Measurements from ENCODE around the gene PCNT. TPM values are rescaled to one million over a fixed set of nuclear protein-coding genes. Genes with fewer than 3 reads are reported as not detected.

PCNT gene, protein sequence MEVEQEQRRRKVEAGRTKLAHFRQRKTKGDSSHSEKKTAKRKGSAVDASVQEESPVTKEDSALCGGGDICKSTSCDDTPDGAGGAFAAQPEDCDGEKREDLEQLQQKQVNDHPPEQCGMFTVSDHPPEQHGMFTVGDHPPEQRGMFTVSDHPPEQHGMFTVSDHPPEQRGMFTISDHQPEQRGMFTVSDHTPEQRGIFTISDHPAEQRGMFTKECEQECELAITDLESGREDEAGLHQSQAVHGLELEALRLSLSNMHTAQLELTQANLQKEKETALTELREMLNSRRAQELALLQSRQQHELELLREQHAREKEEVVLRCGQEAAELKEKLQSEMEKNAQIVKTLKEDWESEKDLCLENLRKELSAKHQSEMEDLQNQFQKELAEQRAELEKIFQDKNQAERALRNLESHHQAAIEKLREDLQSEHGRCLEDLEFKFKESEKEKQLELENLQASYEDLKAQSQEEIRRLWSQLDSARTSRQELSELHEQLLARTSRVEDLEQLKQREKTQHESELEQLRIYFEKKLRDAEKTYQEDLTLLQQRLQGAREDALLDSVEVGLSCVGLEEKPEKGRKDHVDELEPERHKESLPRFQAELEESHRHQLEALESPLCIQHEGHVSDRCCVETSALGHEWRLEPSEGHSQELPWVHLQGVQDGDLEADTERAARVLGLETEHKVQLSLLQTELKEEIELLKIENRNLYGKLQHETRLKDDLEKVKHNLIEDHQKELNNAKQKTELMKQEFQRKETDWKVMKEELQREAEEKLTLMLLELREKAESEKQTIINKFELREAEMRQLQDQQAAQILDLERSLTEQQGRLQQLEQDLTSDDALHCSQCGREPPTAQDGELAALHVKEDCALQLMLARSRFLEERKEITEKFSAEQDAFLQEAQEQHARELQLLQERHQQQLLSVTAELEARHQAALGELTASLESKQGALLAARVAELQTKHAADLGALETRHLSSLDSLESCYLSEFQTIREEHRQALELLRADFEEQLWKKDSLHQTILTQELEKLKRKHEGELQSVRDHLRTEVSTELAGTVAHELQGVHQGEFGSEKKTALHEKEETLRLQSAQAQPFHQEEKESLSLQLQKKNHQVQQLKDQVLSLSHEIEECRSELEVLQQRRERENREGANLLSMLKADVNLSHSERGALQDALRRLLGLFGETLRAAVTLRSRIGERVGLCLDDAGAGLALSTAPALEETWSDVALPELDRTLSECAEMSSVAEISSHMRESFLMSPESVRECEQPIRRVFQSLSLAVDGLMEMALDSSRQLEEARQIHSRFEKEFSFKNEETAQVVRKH (N-terminal part only)
- 20.9 and 43.9 TPM in 2 replicates for total RNA-seq (2014; rRNA removed; shearing (Covaris generic))

DNA sequence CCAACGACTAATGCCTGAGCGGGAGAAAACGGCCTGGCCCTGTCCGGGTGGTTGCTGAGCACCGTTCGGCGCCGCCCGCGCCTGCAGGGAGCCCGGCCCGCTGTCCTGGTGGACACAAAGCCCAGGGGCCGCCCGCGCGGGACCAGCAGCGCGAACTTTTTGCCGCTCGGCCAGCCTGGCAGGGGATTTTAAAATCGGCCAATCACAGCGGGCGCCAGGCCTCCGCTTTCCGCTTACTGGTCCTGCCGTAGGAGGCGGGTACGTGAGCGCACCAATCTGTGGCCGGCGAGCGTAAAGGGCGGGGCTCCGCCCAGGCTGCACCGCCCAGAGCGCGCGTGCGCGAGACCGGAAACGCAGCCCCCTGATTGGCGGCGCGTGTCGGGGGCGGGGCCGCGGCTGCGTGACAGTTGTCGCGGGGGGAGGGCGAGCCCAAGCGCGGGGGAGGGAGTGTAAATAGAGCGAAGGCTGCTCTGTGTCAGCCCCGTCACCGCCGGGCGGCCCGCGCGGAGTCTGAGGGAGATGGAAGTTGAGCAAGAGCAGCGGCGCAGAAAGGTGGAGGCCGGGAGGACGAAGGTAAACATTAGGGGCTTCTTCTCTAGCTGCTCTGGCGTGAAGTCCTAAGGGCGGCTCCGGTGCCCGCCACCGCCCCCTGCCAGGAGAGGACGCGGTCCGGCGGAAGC is at the start of gene PCNT, which contains the start of gene C21orf58:
PCNT (plus strand) TSS at position 447 of the 680 bp plus-strand sequence; CDS start at position 520, 73 bp downstream.
C21orf58 (minus strand) TSS at position 161 of the 680 bp plus-strand sequence. CDS start 1,132 bp downstream, outside the sequence.

DNA sequence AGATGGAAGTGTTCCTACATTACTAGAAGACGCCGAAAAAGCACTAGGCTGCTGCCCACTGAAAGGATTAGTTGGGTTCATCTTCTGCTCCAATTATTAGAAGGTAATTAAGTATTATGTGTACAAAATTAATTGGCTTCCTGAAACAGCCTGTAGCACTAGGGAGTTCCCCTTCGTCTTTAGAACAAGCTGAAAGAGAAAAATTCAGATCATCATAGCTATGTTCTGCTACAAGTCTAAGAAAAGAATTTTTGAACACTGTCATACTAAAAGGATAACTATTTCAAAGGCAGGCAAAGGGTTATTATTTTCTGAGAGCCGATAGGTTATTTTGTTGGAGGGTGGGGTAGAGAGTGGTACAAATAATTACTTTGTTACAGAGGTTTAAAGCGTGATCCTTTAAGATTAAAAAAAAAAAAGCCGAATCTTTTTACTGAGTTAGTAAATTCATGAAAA is 38.7 kb upstream of the PCNT start, which contains the start of gene MCM3AP:
MCM3AP (minus strand) TSS at position 406 of the 456 bp plus-strand sequence; CDS start at position 81, 325 bp downstream.

DNA sequence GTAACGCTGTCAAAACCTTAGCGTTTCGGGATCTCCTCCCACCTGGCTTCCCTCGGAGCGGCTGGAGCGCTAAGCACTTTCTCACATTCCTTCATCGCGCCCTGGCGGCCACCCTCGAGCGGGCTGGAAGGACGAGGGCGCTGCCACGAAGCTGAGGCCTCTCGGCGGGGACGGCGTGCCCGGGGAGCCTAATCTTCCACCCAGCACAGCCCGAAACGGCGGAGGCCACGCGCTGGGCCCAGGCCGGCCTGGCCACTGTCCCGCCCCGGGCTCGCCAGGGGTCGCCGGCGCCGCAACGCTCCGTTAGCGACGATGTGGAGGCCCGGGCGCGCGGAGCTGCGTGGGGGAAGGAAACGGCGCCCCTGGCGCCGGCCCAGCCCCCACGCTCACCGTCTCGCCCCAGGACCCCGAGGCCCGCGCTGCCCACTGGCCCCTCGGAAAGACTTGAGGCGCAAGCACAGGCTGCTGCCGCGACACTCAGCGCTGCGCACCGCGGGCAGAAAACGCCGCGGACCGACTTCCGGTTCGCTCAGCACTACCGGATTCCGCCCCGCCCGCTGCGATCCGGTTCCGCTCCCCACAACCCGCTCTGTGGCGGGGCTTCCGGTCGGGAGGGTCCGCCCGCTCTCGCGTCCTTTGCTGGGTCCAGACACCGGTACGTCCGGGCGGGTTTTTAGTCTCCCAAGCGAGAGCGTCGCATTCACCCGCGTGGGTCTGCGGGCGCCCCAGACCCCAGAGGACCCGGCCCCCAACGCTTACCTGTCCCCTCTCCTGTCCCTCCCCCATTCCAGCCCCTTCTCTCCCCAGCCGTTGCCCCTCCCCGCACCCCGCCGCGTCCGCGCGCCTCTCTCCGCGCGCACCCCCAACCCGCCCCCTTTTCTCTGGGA is 38.0 kb upstream of the PCNT start, which contains the start of gene YBEY:
YBEY (plus strand) TSS at position 582 of the 887 bp plus-strand sequence. CDS start 572 bp downstream, outside the sequence.

DNA sequence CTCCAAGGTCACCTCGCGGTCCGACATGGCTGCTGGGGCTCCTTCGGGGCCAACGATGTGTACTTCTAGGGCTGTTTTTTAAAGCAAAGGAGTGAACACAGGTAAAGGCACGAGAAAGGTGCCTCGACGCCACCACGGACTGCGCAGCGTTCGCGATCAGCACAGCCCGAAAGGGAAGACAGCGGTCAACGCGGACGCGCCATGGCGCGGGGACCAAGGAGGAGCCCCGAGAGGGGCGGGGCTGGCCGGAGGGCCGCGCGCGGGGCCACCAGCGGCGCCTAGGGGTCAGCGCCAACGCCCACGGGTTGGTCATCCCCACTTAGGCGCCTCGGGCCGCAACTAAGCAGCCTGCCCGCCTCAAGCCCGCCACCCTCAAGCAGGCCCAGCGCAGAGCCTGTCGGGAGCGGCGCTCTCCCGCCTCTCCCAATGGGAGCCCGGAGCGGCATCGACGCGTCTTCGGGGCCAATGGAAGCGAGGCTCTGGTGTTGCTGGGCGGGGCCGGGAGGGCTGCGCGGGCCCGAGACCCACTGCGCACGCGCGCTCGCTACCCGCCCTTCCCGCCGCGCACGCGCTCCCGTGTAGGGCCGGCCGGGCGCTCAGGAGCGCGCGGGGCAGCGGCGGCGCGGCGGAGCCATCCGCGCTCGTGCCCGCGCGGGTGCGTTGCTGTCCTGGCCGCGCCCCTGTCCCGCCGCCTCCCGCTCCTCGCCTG is 134.5 kb downstream of the PCNT start, which contains the start of gene DIP2A:
DIP2A (plus strand) TSS at position 577 of the 709 bp plus-strand sequence. CDS start 241 bp downstream, outside the sequence.

Other genes with a start within 250 kb of the PCNT start
- gene COL6A2, start 226.0 kb upstream of the PCNT start, total RNA-seq (2014; rRNA removed; shearing (Covaris generic)): 74.4 and 78.3 TPM in 2 replicates
- gene FTCD, start 168.6 kb upstream of the PCNT start, total RNA-seq (2014; rRNA removed; shearing (Covaris generic)): 0.05 TPM in 1 of 2 replicates, not detected in the other
- 6.9 and 9.7 TPM in 2 replicates for gene SPATC1L, start 139.7 kb upstream of the PCNT start, total RNA-seq (2014; rRNA removed; shearing (Covaris generic))
- gene LSS, start 95.4 kb upstream of the PCNT start, total RNA-seq (2014; rRNA removed; shearing (Covaris generic)): 24.1 and 30.7 TPM in 2 replicates
- gene MCM3AP, start 38.5 kb upstream of the PCNT start, total RNA-seq (2014; rRNA removed; shearing (Covaris generic)): 57.9 and 60.6 TPM in 2 replicates
- 14.0 and 20.2 TPM in 2 replicates for gene YBEY, start 37.8 kb upstream of the PCNT start, total RNA-seq (2014; rRNA removed; shearing (Covaris generic))
- gene C21orf58, start 286 bp upstream of the PCNT start, total RNA-seq (2014; rRNA removed; shearing (Covaris generic)): 14.3 and 20.6 TPM in 2 replicates
- gene DIP2A, start 134.7 kb downstream of the PCNT start, total RNA-seq (2014; rRNA removed; shearing (Covaris generic)): 8.9 and 13.2 TPM in 2 replicates